Coronary artery (tissue), 2 donors: Measurements from ENCODE around the gene ATP13A3.

ENCODE experiments used
- DNase-seq: peaks from one replicate; pipeline ENCODE4 v3.0.0-alpha.2; 2017; ENCODE audit warnings: low spot score
- H3K27ac ChIP-seq, 2 donors: fragments of 200-600 bp; sonication (generic); one replicate each; pipeline ENCODE4 v1.5.1; 2016 to 2019
- H3K4me3 ChIP-seq: fragments of 200-600 bp; sonication (generic); 2 replicates; pipeline ENCODE4 v1.5.1; 2016; ENCODE audit warnings: mild to moderate bottlenecking, moderate library complexity
- TF ChIP-seq, protein P1 (sequence below): fragments of 200-600 bp; sonication (generic); IDR thresholded peaks from one replicate; pipeline ENCODE4 v1.5.1; 2019; ENCODE audit warnings: antibody characterized with exemption

Gene ATP13A3

DNA sequence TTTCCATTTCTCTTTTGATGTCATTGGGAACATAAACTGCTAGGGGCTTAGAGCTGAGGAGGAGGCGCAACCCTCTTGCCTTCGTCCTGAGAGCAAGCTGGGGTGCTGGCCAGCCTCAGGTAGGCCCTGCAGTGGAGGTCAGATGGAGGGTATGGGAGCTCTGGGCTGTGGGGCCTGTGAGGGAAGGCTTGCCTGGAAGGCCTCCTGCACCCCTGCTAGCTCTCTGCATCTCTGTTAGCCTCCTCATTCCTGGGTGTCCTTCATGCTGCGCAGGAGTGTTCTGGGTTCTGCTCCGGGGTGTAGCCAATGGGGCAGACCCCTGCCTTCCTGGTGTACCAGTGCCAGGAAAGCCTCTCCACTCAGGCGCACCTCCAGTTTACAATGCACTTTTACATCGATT lies 99.5 kb downstream of the ATP13A3 start:
- DNase-seq, result no peak
- Histone ChIP-seq H3K27ac (no peak overlapping the region), H3K4me3 (no peak overlapping the region)
- TF ChIP-seq, protein P1, sequence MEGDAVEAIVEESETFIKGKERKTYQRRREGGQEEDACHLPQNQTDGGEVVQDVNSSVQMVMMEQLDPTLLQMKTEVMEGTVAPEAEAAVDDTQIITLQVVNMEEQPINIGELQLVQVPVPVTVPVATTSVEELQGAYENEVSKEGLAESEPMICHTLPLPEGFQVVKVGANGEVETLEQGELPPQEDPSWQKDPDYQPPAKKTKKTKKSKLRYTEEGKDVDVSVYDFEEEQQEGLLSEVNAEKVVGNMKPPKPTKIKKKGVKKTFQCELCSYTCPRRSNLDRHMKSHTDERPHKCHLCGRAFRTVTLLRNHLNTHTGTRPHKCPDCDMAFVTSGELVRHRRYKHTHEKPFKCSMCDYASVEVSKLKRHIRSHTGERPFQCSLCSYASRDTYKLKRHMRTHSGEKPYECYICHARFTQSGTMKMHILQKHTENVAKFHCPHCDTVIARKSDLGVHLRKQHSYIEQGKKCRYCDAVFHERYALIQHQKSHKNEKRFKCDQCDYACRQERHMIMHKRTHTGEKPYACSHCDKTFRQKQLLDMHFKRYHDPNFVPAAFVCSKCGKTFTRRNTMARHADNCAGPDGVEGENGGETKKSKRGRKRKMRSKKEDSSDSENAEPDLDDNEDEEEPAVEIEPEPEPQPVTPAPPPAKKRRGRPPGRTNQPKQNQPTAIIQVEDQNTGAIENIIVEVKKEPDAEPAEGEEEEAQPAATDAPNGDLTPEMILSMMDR, result no peak

DNA sequence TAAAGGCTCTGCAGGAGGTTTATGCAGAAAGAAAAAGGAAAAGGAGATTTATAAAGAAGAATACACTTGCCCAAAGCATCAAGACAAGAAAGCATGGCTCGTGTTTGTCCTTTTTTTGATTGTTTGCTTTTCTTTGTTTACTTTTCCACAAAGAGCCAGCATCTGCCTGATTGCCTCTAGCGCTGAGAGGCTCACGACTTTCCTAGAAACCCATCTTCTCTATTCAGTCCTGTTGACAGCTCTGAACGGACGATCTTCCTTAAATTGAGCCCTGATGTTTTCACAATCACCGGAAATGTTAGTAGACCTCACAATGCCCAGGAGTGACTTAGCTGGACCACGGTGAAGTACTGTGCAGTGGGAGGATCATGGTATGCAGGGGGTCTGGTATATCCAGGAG lies 100.2 kb downstream of the ATP13A3 start:
- no peak for DNase-seq
- TF ChIP-seq, protein P1, result no peak
- no peak overlapping the region for H3K27ac ChIP-seq

DNA sequence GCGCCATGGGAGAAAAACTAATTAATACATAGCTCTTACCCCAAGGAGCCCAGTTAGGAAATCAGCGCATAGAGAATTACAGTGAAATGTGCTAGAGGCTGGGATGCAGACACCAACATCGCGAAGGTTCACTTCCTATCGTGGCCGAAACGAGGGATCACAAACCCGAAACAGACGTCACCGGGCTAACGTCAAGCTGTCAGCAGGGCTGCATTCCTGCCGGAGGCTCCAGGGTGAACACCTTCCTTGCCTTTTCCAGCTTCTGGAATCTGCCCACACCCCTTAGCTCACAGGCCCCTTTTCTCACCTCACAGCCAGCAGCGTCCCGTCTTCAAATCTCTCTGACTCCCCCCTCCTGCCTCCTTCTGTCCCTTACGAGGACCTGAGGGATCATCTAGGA lies 100.7 kb downstream of the ATP13A3 start:
- DNase-seq, result no peak
- H3K27ac ChIP-seq, result no peak overlapping the region
- no peak overlapping the region for H3K4me3 ChIP-seq
- TF ChIP-seq, protein P1, result no peak

More for the DNA sequence above, 100.2 kb downstream of the ATP13A3 start:
- no peak overlapping the region for H3K4me3 ChIP-seq

DNA sequence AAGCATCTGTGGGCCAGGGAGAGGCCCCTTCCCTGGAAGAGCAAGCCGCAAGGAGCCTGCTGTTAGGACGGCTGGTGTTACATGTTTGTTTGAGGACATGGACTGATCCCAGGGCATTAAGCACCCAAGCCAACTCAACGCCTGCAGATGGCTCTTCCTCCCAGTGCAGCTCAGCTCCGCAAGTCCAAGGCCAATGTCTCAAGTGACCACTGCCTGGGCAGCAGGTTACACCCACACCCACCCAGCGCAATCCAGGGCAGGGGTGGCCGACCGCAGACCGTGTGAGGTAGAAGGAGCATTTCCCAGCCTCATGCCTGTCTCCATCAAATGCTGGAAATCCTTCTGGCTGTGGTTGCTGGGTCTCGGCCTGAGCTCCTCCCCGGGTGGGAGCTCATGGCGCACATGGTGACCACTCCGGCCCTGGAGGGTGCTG lies 102.2 kb downstream of the ATP13A3 start:
- DNase-seq, result no peak
- TF ChIP-seq, protein P1, result no peak
- H3K4me3 ChIP-seq, result no peak overlapping the region
- no peak overlapping the region for H3K27ac ChIP-seq

DNA sequence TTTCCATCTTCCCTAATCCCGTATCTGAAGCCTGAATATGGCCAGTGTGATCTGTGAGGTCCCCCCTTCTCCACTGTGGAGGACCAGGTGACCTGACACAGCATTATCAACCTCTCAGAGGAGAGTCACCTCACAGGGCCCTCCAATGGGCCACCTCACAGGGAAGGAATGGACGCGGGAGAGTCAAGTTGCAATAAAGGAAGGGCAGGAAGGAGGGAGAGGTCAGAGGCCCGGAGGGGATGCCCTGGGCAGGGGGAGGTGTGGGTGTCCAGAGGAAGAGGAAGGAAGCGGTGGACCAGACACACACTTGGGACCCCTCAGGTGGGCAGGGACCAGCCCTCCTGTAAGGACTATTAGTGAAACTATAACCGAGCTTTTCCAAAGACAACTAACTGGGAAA lies 102.6 kb downstream of the ATP13A3 start:
- H3K27ac ChIP-seq, result no peak overlapping the region
- TF ChIP-seq, protein P1, result no peak
- H3K4me3 ChIP-seq, result no peak overlapping the region
- no peak for DNase-seq

DNA sequence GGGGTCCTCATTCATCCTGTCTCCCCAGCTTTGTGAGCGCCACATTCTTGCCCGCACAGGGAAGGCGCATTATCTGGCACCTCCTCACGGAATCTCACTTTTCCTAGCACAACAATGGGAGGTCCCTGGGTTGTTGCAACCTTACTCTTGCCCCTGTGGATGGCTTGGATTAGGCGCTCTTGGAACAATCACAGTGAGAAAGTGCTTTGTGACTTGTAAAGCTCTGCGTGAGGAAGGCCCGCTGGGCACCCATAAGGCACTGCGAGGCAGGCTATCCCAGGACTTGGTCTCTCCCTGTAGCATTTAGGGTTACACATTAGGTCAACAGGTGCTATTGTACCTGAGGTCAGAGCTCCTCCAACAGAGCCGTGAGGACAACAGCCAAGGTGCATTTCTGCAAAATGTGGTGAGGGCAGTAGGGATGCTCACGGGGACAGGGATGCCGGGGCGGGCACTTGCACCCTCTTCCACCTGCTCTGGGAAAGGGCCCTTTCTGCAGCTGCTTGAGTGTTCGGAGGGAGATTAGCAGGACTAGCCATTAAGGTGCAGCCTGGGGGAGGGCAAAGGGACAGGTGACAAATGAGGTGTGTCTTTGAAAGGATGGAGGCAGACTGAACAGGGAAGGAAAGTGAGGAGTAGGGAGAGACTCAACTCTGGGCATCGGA lies 103.4 kb downstream of the ATP13A3 start:
- DNase-seq, result no peak
- TF ChIP-seq, protein P1, result no peak
- no peak overlapping the region for H3K4me3 ChIP-seq

DNA sequence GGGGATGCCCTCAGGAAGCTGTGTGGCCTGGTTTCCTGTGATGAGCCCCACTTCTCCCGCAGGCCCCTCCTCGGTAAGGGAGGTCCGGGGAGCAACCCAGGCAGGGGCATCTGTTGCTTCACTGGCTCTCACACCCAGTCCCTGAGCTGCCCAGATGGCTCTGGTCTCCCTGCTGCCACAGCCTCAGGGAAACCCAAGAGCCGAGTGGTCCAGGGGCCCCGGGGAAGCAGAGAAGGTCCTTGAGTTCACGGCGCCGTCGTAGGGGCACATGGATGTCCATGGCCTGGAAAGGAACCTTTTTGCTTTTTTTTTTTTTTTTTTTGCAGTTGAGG lies 103.9 kb downstream of the ATP13A3 start:
- TF ChIP-seq, protein P1, result no peak
- H3K4me3 ChIP-seq, result no peak overlapping the region
- no peak overlapping the region for H3K27ac ChIP-seq
- peak; percentile 64 for DNase-seq

More for the DNA sequence above, 103.4 kb downstream of the ATP13A3 start:
- H3K27ac ChIP-seq, result no peak overlapping the region
